Nephron (organoid): Measurements from ENCODE around the gene CYP27C1.
A peak's percentile ranks its signal among the peaks of the same experiment; 100 is the strongest.
"Not testable (repeated sequence)": the region's sequence is repeated elsewhere in the genome, so short reads cannot be mapped to it uniquely, and the experiment has no call there.

ENCODE experiments used
- H3K27ac Mint-ChIP-seq, 3 experiments: 2 replicates each; pipeline ENCODE4 v1.8.0; 2020; ENCODE audit warnings: mixed read lengths in 3 of 3, mild to moderate bottlenecking in 2 of 3, moderate library complexity in 1 of 3
- H3K27me3 Mint-ChIP-seq: 2 replicates; pipeline ENCODE4 v1.8.0; 2021; ENCODE audit warnings: low read depth, mild to moderate bottlenecking, moderate library complexity, mixed read lengths
- H3K36me3 Mint-ChIP-seq: 2 replicates; pipeline ENCODE4 v1.8.0; 2020; ENCODE audit warnings: low read depth, mixed read lengths
- H3K4me1 Mint-ChIP-seq: 2 replicates; pipeline ENCODE4 v1.8.0; 2020; ENCODE audit warnings: mixed read lengths
- H3K4me3 Mint-ChIP-seq, 3 experiments: 2 replicates each; pipeline ENCODE4 v1.8.0; 2020; ENCODE audit warnings: mild to moderate bottlenecking in 3 of 3, mixed read lengths in 3 of 3, moderate library complexity in 2 of 3
- H3K9me3 Mint-ChIP-seq: 2 replicates; pipeline ENCODE4 v1.8.0; 2020; ENCODE audit warnings: mixed read lengths
- TF ChIP-seq, protein P1 (sequence below), 3 experiments: fragments of 200-600 bp; sonication (generic); IDR thresholded peaks; one replicate each; pipeline ENCODE4 v1.5.0; 2021; ENCODE audit warnings: antibody characterized with exemption in 3 of 3; ENCODE audit not compliant: unreplicated experiment in 3 of 3

Gene CYP27C1

DNA sequence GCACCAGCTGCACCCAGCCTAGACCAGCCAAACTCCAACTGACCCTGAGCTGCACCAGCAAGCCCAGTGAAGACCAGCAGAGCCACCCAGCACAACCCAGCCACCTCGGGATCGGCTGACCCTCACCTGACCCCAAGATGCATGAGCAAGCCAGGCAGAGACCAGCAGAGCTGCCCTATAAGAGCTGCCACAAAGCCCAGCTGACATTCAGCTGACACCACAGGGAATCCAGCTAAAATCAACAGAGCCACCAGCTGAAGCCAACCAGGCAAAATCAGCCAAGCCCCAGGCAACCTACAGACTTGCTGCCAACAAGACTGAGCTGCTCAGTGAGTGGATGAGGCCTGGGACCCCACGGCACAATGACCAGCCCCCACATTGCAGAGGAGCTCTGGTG lies 54.6 kb downstream of the CYP27C1 start:
- Mint-ChIP-seq H3K9me3 (no peaks in the 10 kb centered on the region), H3K4me1 (peaks cover 61% of the 10 kb centered on the region), H3K4me3 (peak overlapping the region in 1 of 3 experiments; percentile 47), H3K36me3 (no peaks in the 10 kb centered on the region), H3K27ac (peak overlapping the region; percentile 35 to 61 (median 35)), H3K27me3 (peaks cover 14% of the 10 kb centered on the region)
- TF ChIP-seq, protein P1, sequence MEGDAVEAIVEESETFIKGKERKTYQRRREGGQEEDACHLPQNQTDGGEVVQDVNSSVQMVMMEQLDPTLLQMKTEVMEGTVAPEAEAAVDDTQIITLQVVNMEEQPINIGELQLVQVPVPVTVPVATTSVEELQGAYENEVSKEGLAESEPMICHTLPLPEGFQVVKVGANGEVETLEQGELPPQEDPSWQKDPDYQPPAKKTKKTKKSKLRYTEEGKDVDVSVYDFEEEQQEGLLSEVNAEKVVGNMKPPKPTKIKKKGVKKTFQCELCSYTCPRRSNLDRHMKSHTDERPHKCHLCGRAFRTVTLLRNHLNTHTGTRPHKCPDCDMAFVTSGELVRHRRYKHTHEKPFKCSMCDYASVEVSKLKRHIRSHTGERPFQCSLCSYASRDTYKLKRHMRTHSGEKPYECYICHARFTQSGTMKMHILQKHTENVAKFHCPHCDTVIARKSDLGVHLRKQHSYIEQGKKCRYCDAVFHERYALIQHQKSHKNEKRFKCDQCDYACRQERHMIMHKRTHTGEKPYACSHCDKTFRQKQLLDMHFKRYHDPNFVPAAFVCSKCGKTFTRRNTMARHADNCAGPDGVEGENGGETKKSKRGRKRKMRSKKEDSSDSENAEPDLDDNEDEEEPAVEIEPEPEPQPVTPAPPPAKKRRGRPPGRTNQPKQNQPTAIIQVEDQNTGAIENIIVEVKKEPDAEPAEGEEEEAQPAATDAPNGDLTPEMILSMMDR (IDR thresholded peaks at IDR 0.05; ENCODE audit: unreplicated experiment in 3 of 3), result no peak

DNA sequence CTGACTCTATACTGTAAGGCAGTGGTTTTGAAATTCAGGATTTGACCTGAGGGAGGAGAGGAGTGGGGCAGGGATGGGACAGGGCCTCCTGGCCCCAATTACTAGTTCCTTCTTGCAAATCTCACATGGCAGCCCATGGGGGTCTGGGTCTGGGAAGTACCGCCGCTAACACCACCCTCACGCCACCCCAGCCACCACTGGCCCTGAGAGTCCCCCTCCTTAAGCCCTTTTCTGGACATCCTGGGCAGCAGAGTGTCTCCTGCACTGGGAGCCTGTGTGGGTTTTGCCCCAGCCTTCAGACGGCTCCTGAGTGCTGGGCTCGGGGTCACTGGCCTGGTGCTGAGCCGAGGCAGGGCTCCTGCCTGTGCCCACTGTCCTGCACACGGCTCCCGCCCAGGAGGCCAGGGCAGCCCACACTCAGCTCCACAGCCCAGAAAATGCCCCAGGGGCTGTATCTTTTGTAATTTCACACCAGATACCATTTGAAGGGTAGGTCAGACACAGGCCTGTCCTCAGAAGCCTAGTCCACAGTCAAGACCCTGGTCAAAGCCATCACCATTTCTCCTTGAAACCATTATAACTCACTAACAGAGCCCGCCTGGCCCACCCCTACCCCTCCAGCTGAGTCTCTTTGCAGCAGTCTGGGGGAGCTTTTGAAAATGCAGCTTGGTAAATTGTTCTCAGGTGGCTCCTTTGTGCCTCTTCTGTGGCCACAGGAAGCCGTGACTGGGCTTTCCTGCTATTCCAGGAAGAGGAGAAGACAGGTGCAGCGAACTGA lies 55.1 kb downstream of the CYP27C1 start:
- peak overlapping the region; percentile 35 to 61 (median 58) for H3K27ac Mint-ChIP-seq
- peaks cover 14% of the 10 kb centered on the region for H3K27me3 Mint-ChIP-seq
- TF ChIP-seq, protein P1 (IDR thresholded peaks at IDR 0.05; ENCODE audit: unreplicated experiment in 3 of 3), result no peak
- peak overlapping the region in 1 of 3 experiments; percentile 47 for H3K4me3 Mint-ChIP-seq
- no peaks in the 10 kb centered on the region for H3K36me3 Mint-ChIP-seq
- H3K4me1 Mint-ChIP-seq, result peaks cover 56% of the 10 kb centered on the region
- no peaks in the 10 kb centered on the region for H3K9me3 Mint-ChIP-seq

DNA sequence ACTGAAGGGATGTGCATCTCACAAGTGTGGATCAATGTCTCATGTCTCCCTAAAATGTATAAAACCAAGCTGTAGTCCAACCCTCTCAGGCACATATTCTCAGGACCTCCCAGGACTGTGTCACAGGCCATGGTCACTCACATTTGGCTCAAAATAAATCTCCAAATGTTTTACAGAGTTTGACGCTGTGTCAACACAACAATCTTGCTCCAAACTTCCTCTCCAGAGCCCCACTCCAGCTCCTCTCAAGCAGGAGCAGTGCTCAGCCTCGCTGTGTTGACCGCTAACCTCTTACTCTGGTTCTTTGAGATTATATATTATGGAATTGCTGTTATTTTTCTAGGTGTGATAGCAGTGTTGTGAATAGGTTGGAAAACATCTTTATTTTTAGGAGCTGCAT lies 56.2 kb downstream of the CYP27C1 start:
- Mint-ChIP-seq H3K27me3 (peaks cover 14% of the 10 kb centered on the region), H3K9me3 (no peaks in the 10 kb centered on the region), H3K36me3 (no peaks in the 10 kb centered on the region), H3K4me1 (peaks cover 56% of the 10 kb centered on the region), H3K4me3 (no peak overlapping the region), H3K27ac (peak overlapping the region in 2 of 3 experiments; percentile 58 to 78)
- TF ChIP-seq, protein P1 (IDR thresholded peaks at IDR 0.05; ENCODE audit: unreplicated experiment in 3 of 3), result no peak

DNA sequence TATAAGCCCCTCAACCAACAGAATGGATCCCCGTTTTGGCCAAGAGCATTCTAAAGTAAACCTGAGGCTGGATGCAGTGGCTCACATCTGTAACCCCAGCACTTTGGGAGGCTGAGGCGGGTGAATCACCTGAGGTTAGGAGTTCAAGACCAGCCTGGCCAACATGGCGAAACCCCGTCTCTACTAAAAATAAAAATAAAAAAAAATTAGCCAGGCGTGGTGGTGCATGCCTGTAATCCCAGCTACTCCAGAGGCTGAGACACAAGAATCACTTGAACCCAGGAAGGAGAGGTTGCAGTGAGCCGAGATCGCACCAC lies 57.1 kb downstream of the CYP27C1 start:
- H3K4me1 Mint-ChIP-seq, result peaks cover 61% of the 10 kb centered on the region
- H3K36me3 Mint-ChIP-seq, H3K4me3 Mint-ChIP-seq, H3K9me3 Mint-ChIP-seq: not testable (repeated sequence)
- H3K27ac Mint-ChIP-seq, result peak overlapping the region in 1 of 3 experiments; percentile 78
- peaks cover 14% of the 10 kb centered on the region for H3K27me3 Mint-ChIP-seq

DNA sequence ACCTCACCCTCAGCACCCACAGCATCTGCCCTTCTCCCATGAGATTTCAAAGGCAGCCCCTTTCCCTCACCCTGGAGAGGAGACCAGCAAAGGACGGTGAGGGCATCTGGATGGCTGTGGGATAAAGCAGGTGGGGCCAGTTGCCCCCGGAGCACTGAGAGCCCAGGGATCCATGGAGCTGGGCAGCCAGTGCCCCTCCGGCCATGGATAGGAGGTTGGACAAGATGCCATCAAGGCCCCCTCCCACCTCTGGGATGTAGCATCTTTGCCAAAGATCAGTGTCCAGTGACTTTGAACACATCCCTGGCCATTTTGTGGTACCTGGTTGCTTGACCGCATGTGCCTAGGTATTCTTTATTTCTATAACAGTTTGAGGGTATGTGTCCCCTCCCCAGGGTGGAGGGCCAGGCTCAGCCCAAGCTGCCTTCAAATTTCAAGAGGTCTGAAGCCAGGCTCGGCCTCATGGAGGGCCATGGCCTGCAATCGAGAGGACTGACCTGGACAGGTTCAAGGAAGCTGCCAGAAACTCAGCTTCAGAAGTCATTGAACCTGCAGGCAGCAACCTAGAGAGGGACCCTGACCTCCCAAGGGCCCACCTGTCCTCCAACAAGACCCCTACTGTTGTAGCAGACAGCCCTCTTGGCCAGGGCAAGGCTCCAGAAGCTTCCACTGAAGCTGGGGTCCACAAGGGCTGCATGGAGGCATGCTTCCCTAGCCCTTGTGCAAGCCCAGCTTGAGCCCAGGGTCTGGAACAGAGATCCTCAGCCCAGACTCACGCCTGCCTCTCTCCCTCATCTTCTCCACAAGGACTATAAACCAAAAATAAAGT lies 57.6 kb downstream of the CYP27C1 start:
- Mint-ChIP-seq H3K27ac (no peak overlapping the region), H3K9me3 (no peaks in the 10 kb centered on the region), H3K36me3 (no peaks in the 10 kb centered on the region), H3K4me1 (peaks cover 66% of the 10 kb centered on the region), H3K4me3 (no peak overlapping the region), H3K27me3 (peaks cover 14% of the 10 kb centered on the region)
- TF ChIP-seq, protein P1 (IDR thresholded peaks at IDR 0.05; ENCODE audit: unreplicated experiment in 3 of 3), result no peak
